ENCODE data around the gene CHSY3.

The CHSY3 gene

GRCh38 chr5:130066644-130067043, 162.4 kb downstream of the CHSY3 start:
- H3K27me3 ChIP-seq (ENCODE audit: insufficient read depth, low read length): no peaks in the 10 kb centered on the region
- no peak overlapping the region for H2BK5ac ChIP-seq (ENCODE audit: low read depth, low read length, poor library complexity)
- no peak overlapping the region for H3K23ac ChIP-seq (ENCODE audit: low read length)
- no peak overlapping the region for H4K8ac ChIP-seq (ENCODE audit: low read depth, low read length)
- no peak overlapping the region for H3K4me3 ChIP-seq (ENCODE audit: low read depth, low read length)
- H2BK12ac ChIP-seq (ENCODE audit: low read length): no peak overlapping the region
- H2BK120ac ChIP-seq (ENCODE audit: insufficient read depth, low read length, poor library complexity): no peak overlapping the region
- H3K9ac ChIP-seq (ENCODE audit: low read length): no peak overlapping the region
- no peak overlapping the region for H3K18ac ChIP-seq (ENCODE audit: low read length)
- H3K27ac ChIP-seq (ENCODE audit: low read depth, low read length): no peak overlapping the region
- WGBS (ENCODE audit: extremely low coverage, insufficient coverage, insufficient read length): no CpG with 5 or more reads among the region's 3 CpGs
- no peaks in the 10 kb centered on the region for H3K4me1 ChIP-seq (ENCODE audit: control insufficient read depth in 1 of 2, insufficient read depth in 2 of 2, low read length in 2 of 2)
- H4K91ac ChIP-seq (ENCODE audit: low read depth, low read length): no peak overlapping the region
- H3K4ac ChIP-seq (ENCODE audit: low read depth, low read length): no peak overlapping the region
- H3K4me2 ChIP-seq (ENCODE audit: low read length): no peak overlapping the region
- H3K36me3 ChIP-seq (ENCODE audit: control insufficient read depth in 1 of 2, insufficient read depth in 2 of 2, low read length in 2 of 2): no peaks in the 10 kb centered on the region
- H2AFZ ChIP-seq (ENCODE audit: insufficient read depth, low read length, poor library complexity): no peak overlapping the region
- DNase-seq: no peak
- H3K9me3 ChIP-seq (ENCODE audit: insufficient read depth, low read depth, low read length): no peaks in the 10 kb centered on the region
- no peak overlapping the region for H4K12ac ChIP-seq (ENCODE audit: low read depth, low read length)
- H3K79me1 ChIP-seq (ENCODE audit: low read length): no peaks in the 10 kb centered on the region
- no peaks in the 10 kb centered on the region for H3K79me2 ChIP-seq (ENCODE audit: control insufficient read depth, insufficient read depth, low read length, poor library complexity)
- no peak overlapping the region for H2AK5ac ChIP-seq (ENCODE audit: low read length)
- no peak overlapping the region for H3K14ac ChIP-seq (ENCODE audit: low read length)

GRCh38 chr5:130067364-130067763, 163.1 kb downstream of the CHSY3 start:
- no peaks in the 10 kb centered on the region for H3K36me3 ChIP-seq (ENCODE audit: control insufficient read depth in 1 of 2, insufficient read depth in 2 of 2, low read length in 2 of 2)
- H3K9me3 ChIP-seq (ENCODE audit: insufficient read depth, low read depth, low read length): no peaks in the 10 kb centered on the region
- H3K18ac ChIP-seq (ENCODE audit: low read length): no peak overlapping the region
- H3K27ac ChIP-seq (ENCODE audit: low read depth, low read length): no peak overlapping the region
- no peak overlapping the region for H3K23ac ChIP-seq (ENCODE audit: low read length)
- H3K4me3 ChIP-seq (ENCODE audit: low read depth, low read length): no peak overlapping the region
- H2BK120ac ChIP-seq (ENCODE audit: insufficient read depth, low read length, poor library complexity): no peak overlapping the region
- H4K12ac ChIP-seq (ENCODE audit: low read depth, low read length): no peak overlapping the region
- H3K4me1 ChIP-seq (ENCODE audit: control insufficient read depth in 1 of 2, insufficient read depth in 2 of 2, low read length in 2 of 2): no peaks in the 10 kb centered on the region
- H2BK5ac ChIP-seq (ENCODE audit: low read depth, low read length, poor library complexity): no peak overlapping the region
- no peak overlapping the region for H3K4me2 ChIP-seq (ENCODE audit: low read length)
- H4K91ac ChIP-seq (ENCODE audit: low read depth, low read length): no peak overlapping the region
- H4K8ac ChIP-seq (ENCODE audit: low read depth, low read length): no peak overlapping the region
- DNase-seq: no peak
- no peak overlapping the region for H2AK5ac ChIP-seq (ENCODE audit: low read length)
- H3K4ac ChIP-seq (ENCODE audit: low read depth, low read length): no peak overlapping the region
- H3K14ac ChIP-seq (ENCODE audit: low read length): no peak overlapping the region
- H3K79me1 ChIP-seq (ENCODE audit: low read length): no peaks in the 10 kb centered on the region
- H3K79me2 ChIP-seq (ENCODE audit: control insufficient read depth, insufficient read depth, low read length, poor library complexity): no peaks in the 10 kb centered on the region
- H3K27me3 ChIP-seq (ENCODE audit: insufficient read depth, low read length): no peaks in the 10 kb centered on the region
- H2BK12ac ChIP-seq (ENCODE audit: low read length): no peak overlapping the region
- H2AFZ ChIP-seq (ENCODE audit: insufficient read depth, low read length, poor library complexity): no peak overlapping the region
- no peak overlapping the region for H3K9ac ChIP-seq (ENCODE audit: low read length)

- Histone ChIP-seq H4K12ac (ENCODE audit: low read depth, low read length) (no peak overlapping the region), H3K18ac (ENCODE audit: low read length) (no peak overlapping the region), H3K4me1 (ENCODE audit: control insufficient read depth in 1 of 2, insufficient read depth in 2 of 2, low read length in 2 of 2) (no peaks in the 10 kb centered on the region), H3K27ac (ENCODE audit: low read depth, low read length) (no peak overlapping the region), H4K91ac (ENCODE audit: low read depth, low read length) (no peak overlapping the region), H3K9me3 (ENCODE audit: insufficient read depth, low read depth, low read length) (no peaks in the 10 kb centered on the region), H3K27me3 (ENCODE audit: insufficient read depth, low read length) (no peaks in the 10 kb centered on the region), H3K14ac (ENCODE audit: low read length) (no peak overlapping the region), H2BK12ac (ENCODE audit: low read length) (no peak overlapping the region), H2AFZ (ENCODE audit: insufficient read depth, low read length, poor library complexity) (no peak overlapping the region), H3K79me2 (ENCODE audit: control insufficient read depth, insufficient read depth, low read length, poor library complexity) (no peaks in the 10 kb centered on the region), H3K4me2 (ENCODE audit: low read length) (no peak overlapping the region), H3K23ac (ENCODE audit: low read length) (no peak overlapping the region), H3K79me1 (ENCODE audit: low read length) (no peaks in the 10 kb centered on the region), H3K36me3 (ENCODE audit: control insufficient read depth in 1 of 2, insufficient read depth in 2 of 2, low read length in 2 of 2) (no peaks in the 10 kb centered on the region), H2AK5ac (ENCODE audit: low read length) (no peak overlapping the region), H3K4me3 (ENCODE audit: low read depth, low read length) (no peak overlapping the region), H2BK5ac (ENCODE audit: low read depth, low read length, poor library complexity) (no peak overlapping the region), H2BK120ac (ENCODE audit: insufficient read depth, low read length, poor library complexity) (no peak overlapping the region), H3K9ac (ENCODE audit: low read length) (no peak overlapping the region), H3K4ac (ENCODE audit: low read depth, low read length) (no peak overlapping the region), H4K8ac (ENCODE audit: low read depth, low read length) (no peak overlapping the region)
- DNase-seq: no peak
- no CpG with 5 or more reads among the region's 1 CpG for WGBS (ENCODE audit: extremely low coverage, insufficient coverage, insufficient read length)
Measured at GRCh38 chr5:130068101-130068500, 163.8 kb downstream of the CHSY3 start.

GRCh38 chr5:130068988-130069387, 164.7 kb downstream of the CHSY3 start:
- no peak overlapping the region for H2AFZ ChIP-seq (ENCODE audit: insufficient read depth, low read length, poor library complexity)
- H3K79me1 ChIP-seq (ENCODE audit: low read length): no peaks in the 10 kb centered on the region
- no peak overlapping the region for H3K23ac ChIP-seq (ENCODE audit: low read length)
- H3K36me3 ChIP-seq (ENCODE audit: control insufficient read depth in 1 of 2, insufficient read depth in 2 of 2, low read length in 2 of 2): no peaks in the 10 kb centered on the region
- no peak overlapping the region for H2BK120ac ChIP-seq (ENCODE audit: insufficient read depth, low read length, poor library complexity)
- no peak for DNase-seq
- no peak overlapping the region for H2AK5ac ChIP-seq (ENCODE audit: low read length)
- H4K12ac ChIP-seq (ENCODE audit: low read depth, low read length): no peak overlapping the region
- no peak overlapping the region for H3K18ac ChIP-seq (ENCODE audit: low read length)
- H3K4ac ChIP-seq (ENCODE audit: low read depth, low read length): no peak overlapping the region
- H2BK5ac ChIP-seq (ENCODE audit: low read depth, low read length, poor library complexity): no peak overlapping the region
- H3K9ac ChIP-seq (ENCODE audit: low read length): no peak overlapping the region
- no CpG with 5 or more reads among the region's 1 CpG for WGBS (ENCODE audit: extremely low coverage, insufficient coverage, insufficient read length)
- H3K4me2 ChIP-seq (ENCODE audit: low read length): no peak overlapping the region
- H2BK12ac ChIP-seq (ENCODE audit: low read length): no peak overlapping the region
- H3K4me3 ChIP-seq (ENCODE audit: low read depth, low read length): no peak overlapping the region
- H3K27ac ChIP-seq (ENCODE audit: low read depth, low read length): no peak overlapping the region
- H3K79me2 ChIP-seq (ENCODE audit: control insufficient read depth, insufficient read depth, low read length, poor library complexity): no peaks in the 10 kb centered on the region
- no peak overlapping the region for H4K8ac ChIP-seq (ENCODE audit: low read depth, low read length)
- H3K27me3 ChIP-seq (ENCODE audit: insufficient read depth, low read length): no peaks in the 10 kb centered on the region
- H3K9me3 ChIP-seq (ENCODE audit: insufficient read depth, low read depth, low read length): no peaks in the 10 kb centered on the region
- H3K14ac ChIP-seq (ENCODE audit: low read length): no peak overlapping the region
- H3K4me1 ChIP-seq (ENCODE audit: control insufficient read depth in 1 of 2, insufficient read depth in 2 of 2, low read length in 2 of 2): no peaks in the 10 kb centered on the region
- H4K91ac ChIP-seq (ENCODE audit: low read depth, low read length): no peak overlapping the region
